Fibroblast of skin of right biceps (primary cell): Measurements from ENCODE around the gene OR7D4.
"Not testable (repeated sequence)": the region's sequence is repeated elsewhere in the genome, so short reads cannot be mapped to it uniquely, and the experiment has no call there.

Experiments
- DNase-seq: peaks from one replicate; pipeline ENCODE4 v3.0.0-alpha.2; 2013

OR7D4 gene

GRCh38 chr19:9219489-9219888 is at the start of gene OR7D4:
Gene OR7D4 (minus strand): TSS chr19:9219589. CDS start chr19:9214837, 4,752 bp downstream.
- no peak for DNase-seq

GRCh38 chr19:9251236-9251635 is 31.8 kb upstream of the OR7D4 start:
- no peak for DNase-seq

- no peak for DNase-seq
Measured at GRCh38 chr19:9250630-9251029, 31.2 kb upstream of the OR7D4 start, which contains the start of gene OR7E24. Gene OR7E24 (plus strand): TSS chr19:9250930. CDS start chr19:9251044, 114 bp downstream.

- DNase-seq: peak; percentile 58
Measured at GRCh38 chr19:9205501-9206113, 13.8 kb downstream of the OR7D4 start.

GRCh38 chr19:9198044-9198443 is 21.3 kb downstream of the OR7D4 start:
- DNase-seq: not testable (repeated sequence)

- no peak for DNase-seq
Measured at GRCh38 chr19:9189535-9189934, 29.9 kb downstream of the OR7D4 start.

- DNase-seq: no peak
Measured at GRCh38 chr19:9187191-9187590, 32.2 kb downstream of the OR7D4 start.

- DNase-seq: no peak
Measured at GRCh38 chr19:9183000-9183399, 36.4 kb downstream of the OR7D4 start.

GRCh38 chr19:9178901-9179300 is 40.5 kb downstream of the OR7D4 start, which contains the start of gene OR7D2:
Gene OR7D2 (plus strand): TSS chr19:9178979. CDS start chr19:9185782, 6,803 bp downstream.
- no peak for DNase-seq

GRCh38 chr19:9175326-9175725 is 44.1 kb downstream of the OR7D4 start:
- no peak for DNase-seq

GRCh38 chr19:9171393-9171991 is 47.9 kb downstream of the OR7D4 start:
- DNase-seq: no peak

GRCh38 chr19:9166846-9167245 is 52.5 kb downstream of the OR7D4 start:
- no peak for DNase-seq

GRCh38 chr19:9165261-9165660 is 54.1 kb downstream of the OR7D4 start:
- DNase-seq: no peak

GRCh38 chr19:9161427-9161826 is 58.0 kb downstream of the OR7D4 start:
- no peak for DNase-seq
